ENCODE data around the gene ROR2.

Gene ROR2

GRCh38 chr9:91583161-91583875 is 366.7 kb downstream of the ROR2 start:
- peaks cover 3% of the 10 kb centered on the region for H3K4me1 ChIP-seq (ENCODE audit: low read depth, poor library complexity, severe bottlenecking)
- no peaks in the 10 kb centered on the region for H3K79me2 ChIP-seq (ENCODE audit: insufficient read depth, low read depth)
- H3K9ac ChIP-seq, result no peak overlapping the region
- H2AFZ ChIP-seq (ENCODE audit: low read depth), result no peak overlapping the region
- no peaks in the 10 kb centered on the region for H3K36me3 ChIP-seq (ENCODE audit: insufficient read depth)
- no peak overlapping the region for H3K4me2 ChIP-seq
- no peak overlapping the region for H3K4me3 ChIP-seq (IDR thresholded peaks at IDR 0.05; ENCODE audit: insufficient read depth, low read depth, low read length)
- no peaks in the 10 kb centered on the region for H4K20me1 ChIP-seq (ENCODE audit: insufficient read depth)
- H3K27ac ChIP-seq, result no peak overlapping the region
- no peak for TF ChIP-seq CTCF (conservative IDR thresholded peaks at IDR 0.05; ENCODE audit: low read depth, low read length)
- no peaks in the 10 kb centered on the region for H3K27me3 ChIP-seq (ENCODE audit: insufficient read depth, low read depth)

DNA sequence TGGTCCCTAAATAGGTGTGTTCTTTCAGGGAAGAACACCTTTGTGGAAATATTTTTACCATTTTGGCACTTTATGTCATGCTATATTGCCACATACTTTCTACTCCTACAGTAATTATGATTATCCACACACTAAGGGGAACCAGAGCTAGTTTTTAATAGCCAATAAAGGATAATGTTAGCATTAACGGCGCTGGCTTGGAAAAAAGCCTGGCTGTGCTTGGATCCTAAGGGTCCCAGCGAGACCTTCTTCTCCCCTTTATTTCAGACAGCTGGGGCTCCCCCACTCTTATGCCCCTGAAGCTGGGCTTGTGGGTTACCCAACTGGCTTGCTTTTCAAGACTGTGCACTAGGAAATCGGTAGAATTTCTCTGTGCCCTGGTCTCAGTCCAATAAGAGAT is 367.8 kb downstream of the ROR2 start:
- Histone ChIP-seq H3K79me2 (ENCODE audit: insufficient read depth, low read depth) (no peaks in the 10 kb centered on the region), H3K4me1 (ENCODE audit: low read depth, poor library complexity, severe bottlenecking) (peaks cover 3% of the 10 kb centered on the region), H3K4me2 (no peak overlapping the region), H3K9ac (no peak overlapping the region), H3K4me3 (IDR thresholded peaks at IDR 0.05; ENCODE audit: insufficient read depth, low read depth, low read length) (no peak overlapping the region), H3K36me3 (ENCODE audit: insufficient read depth) (no peaks in the 10 kb centered on the region), H3K27ac (no peak overlapping the region), H4K20me1 (ENCODE audit: insufficient read depth) (no peaks in the 10 kb centered on the region), H3K27me3 (ENCODE audit: insufficient read depth, low read depth) (no peaks in the 10 kb centered on the region), H2AFZ (ENCODE audit: low read depth) (no peak overlapping the region)
- TF ChIP-seq CTCF (conservative IDR thresholded peaks at IDR 0.05; ENCODE audit: low read depth, low read length), result no peak

DNA sequence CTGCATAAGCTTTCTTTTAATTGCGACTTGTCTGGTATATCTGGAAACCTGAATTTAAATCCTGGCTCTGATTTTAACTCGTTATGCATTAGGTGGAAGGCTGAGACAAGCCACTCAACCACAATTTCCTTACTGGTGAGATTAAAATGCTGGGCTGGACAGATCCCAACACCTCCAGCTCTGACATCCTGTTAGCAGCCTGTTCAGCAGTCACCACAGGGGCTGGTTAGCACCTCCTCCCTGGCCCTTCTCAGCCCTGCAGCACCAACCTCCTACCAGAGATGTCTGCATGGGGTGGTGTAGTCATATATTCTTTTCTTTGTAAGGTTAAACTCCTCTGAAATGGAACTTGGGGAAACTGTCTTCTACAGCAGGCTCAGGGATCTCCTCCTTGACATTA is 369.9 kb downstream of the ROR2 start:
- Histone ChIP-seq H3K4me3 (IDR thresholded peaks at IDR 0.05; ENCODE audit: insufficient read depth, low read depth, low read length) (no peak overlapping the region), H3K4me1 (ENCODE audit: low read depth, poor library complexity, severe bottlenecking) (no peaks in the 10 kb centered on the region), H3K4me2 (no peak overlapping the region), H3K27ac (no peak overlapping the region), H3K79me2 (ENCODE audit: insufficient read depth, low read depth) (no peaks in the 10 kb centered on the region), H2AFZ (ENCODE audit: low read depth) (no peak overlapping the region), H4K20me1 (ENCODE audit: insufficient read depth) (no peaks in the 10 kb centered on the region), H3K27me3 (ENCODE audit: insufficient read depth, low read depth) (no peaks in the 10 kb centered on the region), H3K36me3 (ENCODE audit: insufficient read depth) (no peaks in the 10 kb centered on the region), H3K9ac (no peak overlapping the region)
- no peak for TF ChIP-seq CTCF (conservative IDR thresholded peaks at IDR 0.05; ENCODE audit: low read depth, low read length)

GRCh38 chr9:91578911-91579310 is 371.1 kb downstream of the ROR2 start:
- Histone ChIP-seq H3K27me3 (ENCODE audit: insufficient read depth, low read depth) (no peaks in the 10 kb centered on the region), H3K4me3 (IDR thresholded peaks at IDR 0.05; ENCODE audit: insufficient read depth, low read depth, low read length) (no peak overlapping the region), H3K79me2 (ENCODE audit: insufficient read depth, low read depth) (no peaks in the 10 kb centered on the region), H3K36me3 (ENCODE audit: insufficient read depth) (no peaks in the 10 kb centered on the region), H2AFZ (ENCODE audit: low read depth) (no peak overlapping the region), H4K20me1 (ENCODE audit: insufficient read depth) (no peaks in the 10 kb centered on the region), H3K27ac (no peak overlapping the region), H3K4me2 (no peak overlapping the region), H3K9ac (no peak overlapping the region), H3K4me1 (ENCODE audit: low read depth, poor library complexity, severe bottlenecking) (no peaks in the 10 kb centered on the region)
- no peak for TF ChIP-seq CTCF (conservative IDR thresholded peaks at IDR 0.05; ENCODE audit: low read depth, low read length)

Measured in KMS-11 (cell line).